Calu3 (cell line): ENCODE results near the gene GPR15. TPM values are rescaled to one million over a fixed set of nuclear protein-coding genes. Genes with fewer than 3 reads are reported as not detected.

ENCODE experiments used
- BruUV-seq: library from RNA; stranded (reverse); fragments of 400-500 nt; replicated peaks from 2 replicates; lab custom pipeline; 2021; lab: Mats Ljungman, UMichigan
- CTCF ChIA-PET: fragments of 300-600 bp; sonication (Branson Sonifier 250); formaldehyde crosslinking; loops from one replicate; lab custom pipeline; 2022; ENCODE audit warnings: antibody characterized with exemption; lab: Charles Lee
- DNase-seq: peaks from one replicate; pipeline ENCODE4 v3.0.0; 2022
- H3K27ac Mint-ChIP-seq: one replicate; pipeline ENCODE4 v1.8.0; 2022; ENCODE audit warnings: mixed read lengths; ENCODE audit not compliant: unreplicated experiment
- H3K27me3 Mint-ChIP-seq: one replicate; pipeline ENCODE4 v1.8.0; 2022; ENCODE audit warnings: mixed read lengths; ENCODE audit not compliant: unreplicated experiment
- H3K36me3 Mint-ChIP-seq: one replicate; pipeline ENCODE4 v1.8.0; 2022; ENCODE audit warnings: mild to moderate bottlenecking, moderate library complexity, mixed read lengths; ENCODE audit not compliant: insufficient read depth, unreplicated experiment
- H3K4me1 Mint-ChIP-seq: one replicate; pipeline ENCODE4 v1.8.0; 2022; ENCODE audit warnings: mild to moderate bottlenecking, low read depth, mixed read lengths; ENCODE audit not compliant: unreplicated experiment
- H3K4me3 Mint-ChIP-seq: one replicate; pipeline ENCODE4 v1.8.0; 2022; ENCODE audit warnings: mild to moderate bottlenecking, low read depth, moderate library complexity, mixed read lengths; ENCODE audit not compliant: unreplicated experiment
- H3K9me3 Mint-ChIP-seq: one replicate; pipeline ENCODE4 v1.8.0; 2022; ENCODE audit warnings: low read depth, mixed read lengths; ENCODE audit not compliant: unreplicated experiment
- intact Hi-C: fragments of 100-400 bp; cut with micrococcal nuclease; formaldehyde crosslinking; loops from one replicate; pipeline ENCODE4 v1.10.0; 2022; ENCODE audit not compliant: unreplicated experiment
- total RNA-seq: library from RNA; stranded (reverse); gene quantifications from 2 replicates; pipeline ENCODE4 v1.2.3, GENCODE V29; 2022
- TF ChIP-seq, protein P1 (sequence below): fragments of 200-600 bp; IDR thresholded peaks from one replicate; pipeline ENCODE4 v1.8.0; 2022; ENCODE audit warnings: antibody characterized with exemption; ENCODE audit not compliant: unreplicated experiment

The GPR15 gene
- total RNA-seq, 1 experiment from 2014 or later: not detected

GRCh38 chr3:98551236-98551635 is 19.5 kb downstream of the GPR15 start:
- CTCF ChIA-PET: interaction anchor here (0.7 to 1.2 kb wide), 2 partner anchors 10 to 21 kb away, joined by 3 read pairs; no protein-coding TSS in a partner anchor
- TF ChIP-seq, protein P1, sequence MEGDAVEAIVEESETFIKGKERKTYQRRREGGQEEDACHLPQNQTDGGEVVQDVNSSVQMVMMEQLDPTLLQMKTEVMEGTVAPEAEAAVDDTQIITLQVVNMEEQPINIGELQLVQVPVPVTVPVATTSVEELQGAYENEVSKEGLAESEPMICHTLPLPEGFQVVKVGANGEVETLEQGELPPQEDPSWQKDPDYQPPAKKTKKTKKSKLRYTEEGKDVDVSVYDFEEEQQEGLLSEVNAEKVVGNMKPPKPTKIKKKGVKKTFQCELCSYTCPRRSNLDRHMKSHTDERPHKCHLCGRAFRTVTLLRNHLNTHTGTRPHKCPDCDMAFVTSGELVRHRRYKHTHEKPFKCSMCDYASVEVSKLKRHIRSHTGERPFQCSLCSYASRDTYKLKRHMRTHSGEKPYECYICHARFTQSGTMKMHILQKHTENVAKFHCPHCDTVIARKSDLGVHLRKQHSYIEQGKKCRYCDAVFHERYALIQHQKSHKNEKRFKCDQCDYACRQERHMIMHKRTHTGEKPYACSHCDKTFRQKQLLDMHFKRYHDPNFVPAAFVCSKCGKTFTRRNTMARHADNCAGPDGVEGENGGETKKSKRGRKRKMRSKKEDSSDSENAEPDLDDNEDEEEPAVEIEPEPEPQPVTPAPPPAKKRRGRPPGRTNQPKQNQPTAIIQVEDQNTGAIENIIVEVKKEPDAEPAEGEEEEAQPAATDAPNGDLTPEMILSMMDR: no peak
- no peaks in the 10 kb centered on the region for H3K27me3 Mint-ChIP-seq
- no TSS peak for BruUV-seq
- no peaks in the 10 kb centered on the region for H3K4me1 Mint-ChIP-seq
- intact Hi-C loops: no loop called here
- no peaks in the 10 kb centered on the region for H3K36me3 Mint-ChIP-seq
- H3K4me3 Mint-ChIP-seq: no peak overlapping the region
- H3K9me3 Mint-ChIP-seq: no peaks in the 10 kb centered on the region
- H3K27ac Mint-ChIP-seq: no peak overlapping the region
- DNase-seq: no peak

DNA sequence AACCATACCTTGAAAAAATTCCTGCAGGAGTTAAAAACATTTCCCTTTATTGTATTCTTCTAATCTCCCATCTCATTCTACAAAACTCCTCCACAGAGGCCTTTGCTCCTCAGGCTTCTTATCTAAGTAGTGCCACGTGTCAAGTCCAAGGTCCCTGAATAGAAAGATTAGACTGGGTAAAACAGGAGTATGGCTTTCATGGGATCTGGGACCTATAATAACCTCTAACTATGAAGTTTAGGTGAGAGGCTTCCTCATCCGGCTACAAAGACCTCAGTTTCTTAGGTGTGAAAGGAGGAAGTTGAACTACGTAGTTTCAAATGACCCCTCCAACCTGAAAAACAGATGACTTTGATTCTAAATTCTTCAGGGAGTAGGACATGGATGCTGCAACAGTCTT is 20.0 kb downstream of the GPR15 start:
- TF ChIP-seq, protein P1: no peak
- intact Hi-C loops: no loop called here
- no peak overlapping the region for H3K4me3 Mint-ChIP-seq
- no peaks in the 10 kb centered on the region for H3K36me3 Mint-ChIP-seq
- H3K27ac Mint-ChIP-seq: no peak overlapping the region
- H3K9me3 Mint-ChIP-seq: no peaks in the 10 kb centered on the region
- no TSS peak for BruUV-seq
- H3K27me3 Mint-ChIP-seq: no peaks in the 10 kb centered on the region
- no peaks in the 10 kb centered on the region for H3K4me1 Mint-ChIP-seq
- CTCF ChIA-PET: no interaction called here
- DNase-seq: no peak

GRCh38 chr3:98552232-98553020 is 20.6 kb downstream of the GPR15 start:
- intact Hi-C loops: no loop called here
- no peaks in the 10 kb centered on the region for H3K36me3 Mint-ChIP-seq
- no peak overlapping the region for H3K27ac Mint-ChIP-seq
- no TSS peak for BruUV-seq
- DNase-seq: no peak
- no peaks in the 10 kb centered on the region for H3K27me3 Mint-ChIP-seq
- no peaks in the 10 kb centered on the region for H3K4me1 Mint-ChIP-seq
- no peaks in the 10 kb centered on the region for H3K9me3 Mint-ChIP-seq
- no peak overlapping the region for H3K4me3 Mint-ChIP-seq
- CTCF ChIA-PET: no interaction called here
- TF ChIP-seq, protein P1: no peak

DNA sequence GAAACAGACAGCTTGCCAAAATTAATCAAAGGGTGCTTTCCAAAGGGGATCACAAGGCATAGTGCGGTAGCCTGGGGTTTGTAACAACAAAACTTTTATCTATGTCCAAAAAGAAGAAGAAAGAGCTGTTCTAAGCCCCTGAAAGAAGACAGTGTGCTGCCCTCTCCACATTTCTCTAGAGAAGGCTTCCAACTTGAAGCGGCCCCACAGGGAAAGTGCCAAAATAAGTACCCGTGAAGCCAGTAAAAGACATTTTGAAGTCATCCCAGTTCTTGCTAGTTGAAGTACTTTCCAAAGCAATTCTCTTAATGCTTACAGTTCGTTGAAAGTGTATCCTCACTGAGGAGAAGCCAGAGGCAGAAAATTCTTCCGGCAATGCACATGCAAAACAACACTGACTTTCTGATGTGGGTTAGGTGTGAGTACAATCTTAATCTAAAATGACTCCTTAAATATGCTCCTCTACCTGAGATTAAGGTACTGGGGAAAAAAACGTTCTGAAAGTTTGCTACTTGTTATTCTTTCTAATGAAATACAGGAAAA is 21.3 kb downstream of the GPR15 start:
- Mint-ChIP-seq H3K4me1 (no peaks in the 10 kb centered on the region), H3K27me3 (no peaks in the 10 kb centered on the region), H3K27ac (no peak overlapping the region), H3K4me3 (no peak overlapping the region), H3K9me3 (no peaks in the 10 kb centered on the region), H3K36me3 (no peaks in the 10 kb centered on the region)
- no peak for DNase-seq
- no TSS peak for BruUV-seq
- intact Hi-C loops: no loop called here
- TF ChIP-seq, protein P1: no peak
- CTCF ChIA-PET: no interaction called here
